K562 (cell line): ENCODE data around the gene HAGHL. TPM values are rescaled to one million over a fixed set of nuclear protein-coding genes. Genes with fewer than 3 reads are reported as not detected.
A peak's percentile ranks its signal among the peaks of the same experiment; 100 is the strongest.

Source experiments
- ARID4B ChIP-seq: sonication (generic); formaldehyde crosslinking; IDR thresholded peaks from 2 replicates; pipeline ENCODE4 v1.8.0; 2022; ENCODE audit warnings: mild to moderate bottlenecking, missing genetic modification reagents
- DLX4 ChIP-seq: fragments of 250-450 bp; sonication (Bioruptor Pico); IDR thresholded peaks from 2 replicates; pipeline ENCODE4 v1.6.1; 2021; ENCODE audit warnings: mild to moderate bottlenecking
- FOXK2 ChIP-seq, 2 experiments: fragments of 450-650 bp; IDR thresholded peaks in 1 of 2; conservative IDR thresholded peaks in 1 of 2; 2 replicates each; pipeline ENCODE4 v1.6.1; 2016; ENCODE audit warnings: low read depth in 2 of 2, mild to moderate bottlenecking in 1 of 2
- HDAC6 ChIP-seq: IDR thresholded peaks from 2 replicates; pipeline ENCODE4 v1.6.1; 2012; ENCODE audit warnings: low read depth, mild to moderate bottlenecking, control low read depth, inconsistent platforms, low read length, moderate library complexity
- KAT7 ChIP-seq: sonication (generic); formaldehyde crosslinking; IDR thresholded peaks from 2 replicates; pipeline ENCODE4 v1.8.0; 2022; ENCODE audit warnings: missing genetic modification reagents, mild to moderate bottlenecking, borderline replicate concordance
- KLF16 ChIP-seq: IDR thresholded peaks from 2 replicates; pipeline ENCODE4 v1.6.1; 2016; ENCODE audit warnings: antibody characterized with exemption
- MTA3 ChIP-seq: fragments of 450-650 bp; formaldehyde crosslinking; IDR thresholded peaks from 2 replicates; pipeline ENCODE4 v1.6.1; 2017; ENCODE audit warnings: mild to moderate bottlenecking, borderline replicate concordance
- POLR2B ChIP-seq: fragments of 450-650 bp; IDR thresholded peaks from 2 replicates; pipeline ENCODE4 v1.6.1; 2018; ENCODE audit warnings: low read depth; ENCODE audit not compliant: partially characterized antibody
- RERE ChIP-seq: sonication (generic); formaldehyde crosslinking; IDR thresholded peaks from 2 replicates; pipeline ENCODE4 v1.8.0; 2023; ENCODE audit warnings: missing genetic modification reagents, mild to moderate bottlenecking, borderline replicate concordance
- SUPT5H ChIP-seq: fragments of 450-650 bp; IDR thresholded peaks from 2 replicates; pipeline ENCODE4 v1.6.1; 2016
- TAF1 ChIP-seq: IDR thresholded peaks from 2 replicates; pipeline ENCODE4 v1.6.1; 2011; ENCODE audit warnings: mild to moderate bottlenecking, low read length, moderate library complexity; ENCODE audit not compliant: insufficient read depth, control insufficient read depth, severe bottlenecking; ENCODE audit errors: extremely low read depth
- TBP ChIP-seq: optimal IDR thresholded peaks from 2 replicates; pipeline ENCODE3; 2011; ENCODE audit warnings: low read depth, low read length, improper control_type of control experiment
- THRA ChIP-seq: fragments of 450-650 bp; IDR thresholded peaks from 2 replicates; pipeline ENCODE4 v1.6.1; 2017; ENCODE audit warnings: mild to moderate bottlenecking, moderate library complexity
- ZNF143 ChIP-seq: sonication (generic); formaldehyde crosslinking; IDR thresholded peaks from 2 replicates; pipeline ENCODE4 v1.9.0; 2022; ENCODE audit warnings: mild to moderate bottlenecking, missing genetic modification reagents
- ZNF764 ChIP-seq: fragments of 250-450 bp; sonication (Bioruptor Pico); IDR thresholded peaks from 2 replicates; pipeline ENCODE4 v1.4.0; 2020; ENCODE audit warnings: low read depth, mild to moderate bottlenecking, moderate library complexity
- polyA plus RNA-seq, 8 experiments: library from polyadenylated mRNA; depleted of rRNA in 4 of 8; stranded (reverse) in 5 of 8; unstranded in 3 of 8; fragments of >200 nt; fragmentation: Nextera tagmentation in 2 of 8; fragmentation: Illumina TruSeq in 1 of 8; extraction: Ambion mirVana in 2 of 8; extraction: Trizol in 1 of 8; gene quantifications; 2 replicates each; pipeline versions ENCODE4 v1.2.1 to v1.2.3, GENCODE V29; 2011 to 2014; ENCODE audit warnings: inconsistent platforms in 1 of 8, missing spikeins in 1 of 8
- total RNA-seq, 7 experiments: library from RNA; depleted of rRNA in 6 of 7; stranded (reverse); fragments of >200 nt in 6 of 7; fragmentation: Illumina TruSeq in 2 of 7; extraction: Trizol in 2 of 7; gene quantifications; 2 replicates each; pipeline versions ENCODE4 v1.2.1 to v1.2.3, GENCODE V29; 2011 to 2021; ENCODE audit warnings: low replicate concordance in 1 of 7

Gene HAGHL
- total and polyA plus RNA-seq, 9 of the 15 experiments (the other 6 are each of a cell fraction or from before 2014, with no cell fraction given): 0.31 to 83.4 (median 20.7) TPM

GRCh38 chr16:684071-684794, 42.7 kb upstream of the HAGHL start, which contains the start of gene JMJD8 (continued):
- TF ChIP-seq THRA (no peak), MTA3 (peak; percentile 63; the same call in 1 of the 2 replicates), KLF16 (no peak), HDAC6 (no peak), KAT7 (CRISPR knock-in tag) (no peak), ARID4B (CRISPR knock-in tag) (peak; percentile 81; the same call in 1 of the 2 replicates), POLR2B (peak; percentile 58), RERE (CRISPR knock-in tag) (no peak), TBP (peak; percentile 79), DLX4 (no peak), FOXK2 (conservative IDR thresholded peaks at IDR 0.05 in 1 of 2, IDR thresholded peaks at IDR 0.05 in 1 of 2; ENCODE audit: low read depth in 2 of 2) (no peak), SUPT5H (peak; percentile 25), TAF1 (peak; percentile 84), ZNF764 (CRISPR knock-in tag) (peak; percentile 72; the same call in 1 of the 2 replicates), ZNF143 (CRISPR knock-in tag) (peak; percentile 82)
- TF ChIP-seq, all 486 proteins: peak for 111
